Gastrocnemius medialis (tissue), 4 donors: ENCODE data around the gene SAA4.

Experiments
- POLR2A ChIP-seq, 2 donors: fragments of 450-650 bp; IDR thresholded peaks; one replicate each; pipeline ENCODE4 v1.6.1; 2017; ENCODE audit warnings: antibody characterized with exemption in 2 of 2, mild to moderate bottlenecking in 2 of 2, moderate library complexity in 2 of 2
- TF ChIP-seq, protein P1 (sequence below), 5 experiments: fragments of 450-650 bp in 3 of 5; fragments of 200-600 bp in 2 of 5; sonication (generic) in 2 of 5; IDR thresholded peaks in 4 of 5; conservative IDR thresholded peaks in 1 of 5; 1 replicate in 4 of 5; 2 replicates in 1 of 5; pipeline ENCODE4 v1.5.1; 2016 to 2019; ENCODE audit warnings: antibody characterized with exemption in 5 of 5, mild to moderate bottlenecking in 3 of 5, moderate library complexity in 3 of 5

DNA sequence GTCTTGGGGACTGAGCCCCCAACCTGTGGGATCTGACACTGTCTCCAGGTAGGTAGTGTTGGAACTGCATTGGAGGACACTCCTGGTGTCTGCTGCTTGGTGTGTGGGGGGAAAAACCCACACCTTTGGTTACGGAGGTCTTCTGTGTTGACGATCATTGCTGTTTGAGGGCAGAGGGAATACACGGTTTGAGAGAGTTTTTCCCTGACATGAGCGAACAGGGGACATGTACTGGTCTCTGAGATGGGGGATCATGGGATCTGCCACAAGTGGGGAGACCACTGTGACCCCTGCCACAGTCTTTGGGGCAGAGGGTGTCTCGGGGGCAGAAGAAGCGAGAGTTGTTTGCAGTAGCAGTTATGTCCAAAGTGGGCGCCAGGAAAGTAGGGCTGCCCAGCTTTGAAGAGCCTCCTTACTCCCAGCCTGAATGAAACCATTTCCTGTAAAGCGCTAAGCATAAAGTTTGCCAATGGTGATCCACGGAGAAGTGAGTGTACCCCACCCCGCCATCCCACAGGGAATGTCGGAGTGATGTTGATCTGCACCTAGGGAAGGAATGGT, 17.3 kb upstream of the SAA4 start:
- TF ChIP-seq, protein P1, sequence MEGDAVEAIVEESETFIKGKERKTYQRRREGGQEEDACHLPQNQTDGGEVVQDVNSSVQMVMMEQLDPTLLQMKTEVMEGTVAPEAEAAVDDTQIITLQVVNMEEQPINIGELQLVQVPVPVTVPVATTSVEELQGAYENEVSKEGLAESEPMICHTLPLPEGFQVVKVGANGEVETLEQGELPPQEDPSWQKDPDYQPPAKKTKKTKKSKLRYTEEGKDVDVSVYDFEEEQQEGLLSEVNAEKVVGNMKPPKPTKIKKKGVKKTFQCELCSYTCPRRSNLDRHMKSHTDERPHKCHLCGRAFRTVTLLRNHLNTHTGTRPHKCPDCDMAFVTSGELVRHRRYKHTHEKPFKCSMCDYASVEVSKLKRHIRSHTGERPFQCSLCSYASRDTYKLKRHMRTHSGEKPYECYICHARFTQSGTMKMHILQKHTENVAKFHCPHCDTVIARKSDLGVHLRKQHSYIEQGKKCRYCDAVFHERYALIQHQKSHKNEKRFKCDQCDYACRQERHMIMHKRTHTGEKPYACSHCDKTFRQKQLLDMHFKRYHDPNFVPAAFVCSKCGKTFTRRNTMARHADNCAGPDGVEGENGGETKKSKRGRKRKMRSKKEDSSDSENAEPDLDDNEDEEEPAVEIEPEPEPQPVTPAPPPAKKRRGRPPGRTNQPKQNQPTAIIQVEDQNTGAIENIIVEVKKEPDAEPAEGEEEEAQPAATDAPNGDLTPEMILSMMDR (IDR thresholded peaks at IDR 0.05 in 4 of 5, conservative IDR thresholded peaks at IDR 0.05 in 1 of 5) = no peak
- TF ChIP-seq POLR2A (IDR thresholded peaks at IDR 0.05) = no peak
